Measurements from ENCODE around the gene AMELX.

AMELX gene

GRCh38 chrX:11269006-11269405 is 24.2 kb upstream of the AMELX start:
- no peak for DNase-seq
- peaks cover 0 to 15% (median 0%) of the 10 kb centered on the region in 4 donors for H3K4me1 ChIP-seq
- no peaks in the 10 kb centered on the region for H3K36me3 ChIP-seq
- no peaks in the 10 kb centered on the region for H3K27me3 ChIP-seq
- H3K27ac ChIP-seq: no peak overlapping the region
- intact Hi-C loops (cut with DNase I; ENCODE audit: low total_unique reads): no loop called here
- no peaks in the 10 kb centered on the region for H3K9me3 ChIP-seq
- H3K4me3 ChIP-seq: no peak overlapping the region
- no peak for TF ChIP-seq CTCF (IDR thresholded peaks at IDR 0.05)

GRCh38 chrX:11269996-11270395 is 23.2 kb upstream of the AMELX start:
- no peak for DNase-seq
- H3K4me1 ChIP-seq: peaks cover 0 to 15% (median 0%) of the 10 kb centered on the region in 4 donors
- no peak for TF ChIP-seq CTCF (IDR thresholded peaks at IDR 0.05)
- intact Hi-C loops (cut with DNase I; ENCODE audit: low total_unique reads): no loop called here
- H3K27ac ChIP-seq: no peak overlapping the region
- no peaks in the 10 kb centered on the region for H3K36me3 ChIP-seq
- no peaks in the 10 kb centered on the region for H3K9me3 ChIP-seq
- no peak overlapping the region for H3K4me3 ChIP-seq
- H3K27me3 ChIP-seq: no peaks in the 10 kb centered on the region

GRCh38 chrX:11272290-11272689 is 20.9 kb upstream of the AMELX start:
- Histone ChIP-seq H3K4me3 (no peak overlapping the region), H3K36me3 (no peaks in the 10 kb centered on the region), H3K9me3 (no peaks in the 10 kb centered on the region), H3K27ac (no peak overlapping the region), H3K27me3 (no peaks in the 10 kb centered on the region), H3K4me1 (peaks cover 0 to 15% (median 0%) of the 10 kb centered on the region in 4 donors)
- DNase-seq: no peak
- no peak for TF ChIP-seq CTCF (IDR thresholded peaks at IDR 0.05)
- intact Hi-C loops (cut with DNase I; ENCODE audit: low total_unique reads): no loop called here

GRCh38 chrX:11272863-11273262 is 20.4 kb upstream of the AMELX start:
- intact Hi-C loops (cut with DNase I; ENCODE audit: low total_unique reads): no loop called here

GRCh38 chrX:11273544-11273943 is 19.7 kb upstream of the AMELX start:
- H3K27ac ChIP-seq: no peak overlapping the region
- no peaks in the 10 kb centered on the region for H3K9me3 ChIP-seq
- H3K36me3 ChIP-seq: no peaks in the 10 kb centered on the region
- intact Hi-C loops (cut with DNase I; ENCODE audit: low total_unique reads): no loop called here
- H3K4me1 ChIP-seq: peaks cover 0 to 15% (median 0%) of the 10 kb centered on the region in 4 donors
- DNase-seq: no peak
- TF ChIP-seq CTCF (IDR thresholded peaks at IDR 0.05): no peak
- H3K27me3 ChIP-seq: no peaks in the 10 kb centered on the region
- H3K4me3 ChIP-seq: no peak overlapping the region

More at GRCh38 chrX:11272863-11273262, 20.4 kb upstream of the AMELX start:
- H3K4me3 ChIP-seq: no peak overlapping the region
- H3K9me3 ChIP-seq: no peaks in the 10 kb centered on the region
- H3K27ac ChIP-seq: no peak overlapping the region
- H3K4me1 ChIP-seq: peaks cover 0 to 15% (median 0%) of the 10 kb centered on the region in 4 donors
- no peaks in the 10 kb centered on the region for H3K27me3 ChIP-seq
- no peak for TF ChIP-seq CTCF (IDR thresholded peaks at IDR 0.05)
- no peak for DNase-seq
- H3K36me3 ChIP-seq: no peaks in the 10 kb centered on the region

GRCh38 chrX:11282043-11282442 is 11.2 kb upstream of the AMELX start:
- H3K27ac ChIP-seq: no peak overlapping the region
- H3K27me3 ChIP-seq: no peaks in the 10 kb centered on the region
- no peak overlapping the region for H3K4me3 ChIP-seq
- no peak for TF ChIP-seq CTCF (IDR thresholded peaks at IDR 0.05)
- no peak for DNase-seq
- no peaks in the 10 kb centered on the region for H3K9me3 ChIP-seq
- H3K36me3 ChIP-seq: no peaks in the 10 kb centered on the region
- intact Hi-C loops (cut with DNase I; ENCODE audit: low total_unique reads): no loop called here
- H3K4me1 ChIP-seq: no peaks in the 10 kb centered on the region

Measured in tibial artery (tissue), 4 donors.